PC-3 (cell line): ENCODE measurements around the gene CRISPLD2.

Experiments used
- EZH2 ChIP-seq: fragments of 300-600 bp; sonication (generic); IDR thresholded peaks from one replicate; pipeline ENCODE4 v1.6.1; 2017; ENCODE audit warnings: antibody characterized with exemption, mild to moderate bottlenecking, low read length; ENCODE audit not compliant: unreplicated experiment
- EZH2phosphoT487 ChIP-seq: fragments of 300-600 bp; sonication (generic); IDR thresholded peaks from 2 replicates; pipeline ENCODE4 v1.6.1; 2018; ENCODE audit warnings: mild to moderate bottlenecking, antibody characterized with exemption, low read length, borderline replicate concordance
- TF ChIP-seq, protein P1 (sequence below): fragments of 300-600 bp; sonication (generic); conservative IDR thresholded peaks from 2 replicates; pipeline ENCODE4 v1.5.1; 2017; ENCODE audit warnings: antibody characterized with exemption, low read depth, mild to moderate bottlenecking, low read length

DNA sequence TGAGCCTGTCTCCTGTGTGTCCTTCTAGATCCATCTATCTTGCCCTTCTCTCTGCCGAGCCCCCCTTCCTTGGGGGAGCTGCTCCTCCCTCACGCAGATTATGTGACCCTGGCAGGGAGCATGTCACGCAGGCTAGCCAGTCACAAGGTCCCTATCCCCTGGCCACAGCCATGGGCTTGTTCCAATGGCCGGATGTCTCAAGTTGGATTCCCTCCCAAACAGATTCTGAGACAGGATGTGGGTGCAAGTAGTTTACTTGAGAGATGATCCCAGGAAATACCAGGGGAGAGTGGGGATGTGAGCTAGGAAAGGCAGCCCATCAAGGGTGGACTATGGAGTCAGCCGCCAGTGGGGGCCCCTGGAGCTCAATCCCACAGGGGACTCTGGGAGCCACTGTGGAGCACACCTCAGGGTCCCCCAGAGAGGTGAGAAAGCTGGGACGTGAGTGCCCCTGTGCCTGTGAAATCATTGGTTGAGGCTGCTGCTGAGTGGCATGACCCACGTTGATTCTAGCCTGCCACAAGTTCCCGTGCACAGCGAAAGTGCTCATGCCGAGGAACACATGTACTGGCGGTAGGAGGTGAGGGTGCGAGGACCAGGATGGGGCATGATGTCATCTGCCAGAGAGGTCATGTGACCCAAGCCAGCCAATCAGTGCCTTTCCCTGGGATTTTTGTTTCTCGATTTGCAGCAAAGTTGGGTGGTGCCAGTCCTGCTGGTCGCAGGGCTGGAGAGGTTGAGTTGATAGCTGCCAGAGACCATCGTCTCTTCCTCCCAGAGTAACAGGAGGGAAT is 6.4 kb upstream of the CRISPLD2 start:
- TF ChIP-seq, protein P1, sequence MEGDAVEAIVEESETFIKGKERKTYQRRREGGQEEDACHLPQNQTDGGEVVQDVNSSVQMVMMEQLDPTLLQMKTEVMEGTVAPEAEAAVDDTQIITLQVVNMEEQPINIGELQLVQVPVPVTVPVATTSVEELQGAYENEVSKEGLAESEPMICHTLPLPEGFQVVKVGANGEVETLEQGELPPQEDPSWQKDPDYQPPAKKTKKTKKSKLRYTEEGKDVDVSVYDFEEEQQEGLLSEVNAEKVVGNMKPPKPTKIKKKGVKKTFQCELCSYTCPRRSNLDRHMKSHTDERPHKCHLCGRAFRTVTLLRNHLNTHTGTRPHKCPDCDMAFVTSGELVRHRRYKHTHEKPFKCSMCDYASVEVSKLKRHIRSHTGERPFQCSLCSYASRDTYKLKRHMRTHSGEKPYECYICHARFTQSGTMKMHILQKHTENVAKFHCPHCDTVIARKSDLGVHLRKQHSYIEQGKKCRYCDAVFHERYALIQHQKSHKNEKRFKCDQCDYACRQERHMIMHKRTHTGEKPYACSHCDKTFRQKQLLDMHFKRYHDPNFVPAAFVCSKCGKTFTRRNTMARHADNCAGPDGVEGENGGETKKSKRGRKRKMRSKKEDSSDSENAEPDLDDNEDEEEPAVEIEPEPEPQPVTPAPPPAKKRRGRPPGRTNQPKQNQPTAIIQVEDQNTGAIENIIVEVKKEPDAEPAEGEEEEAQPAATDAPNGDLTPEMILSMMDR: no peak
- no peak for TF ChIP-seq EZH2
- no peak for TF ChIP-seq EZH2phosphoT487
